Stimulated activated memory B cell treated with anti-CD40 and anti-IgM and Interleukin-4, amounts not matched to agents 10 μg/mL and 1 μg/mL and 100 μg/mL, for 72 hours (primary cell): ENCODE measurements around the gene MTHFD2L.

Experiments
- ATAC-seq: fragments of 150-1000 bp; cut with Tn5 transposase; 2 replicates; pipeline ENCODE4 v1.10.0; 2021
- H3K27ac Mint-ChIP-seq: one replicate; pipeline ENCODE4 v1.8.0; 2022; ENCODE audit warnings: mild to moderate bottlenecking, mixed read lengths
- H3K27me3 Mint-ChIP-seq: one replicate; pipeline ENCODE4 v1.8.0; 2022; ENCODE audit warnings: mixed read lengths
- H3K36me3 Mint-ChIP-seq: one replicate; pipeline ENCODE4 v1.8.0; 2022; ENCODE audit warnings: mixed read lengths
- H3K4me1 Mint-ChIP-seq: one replicate; pipeline ENCODE4 v1.8.0; 2022; ENCODE audit warnings: mixed read lengths
- H3K4me3 Mint-ChIP-seq: one replicate; pipeline ENCODE4 v1.8.0; 2022; ENCODE audit warnings: mild to moderate bottlenecking, moderate library complexity, mixed read lengths
- H3K9me3 Mint-ChIP-seq: one replicate; pipeline ENCODE4 v1.8.0; 2022; ENCODE audit warnings: mixed read lengths

The MTHFD2L gene

DNA sequence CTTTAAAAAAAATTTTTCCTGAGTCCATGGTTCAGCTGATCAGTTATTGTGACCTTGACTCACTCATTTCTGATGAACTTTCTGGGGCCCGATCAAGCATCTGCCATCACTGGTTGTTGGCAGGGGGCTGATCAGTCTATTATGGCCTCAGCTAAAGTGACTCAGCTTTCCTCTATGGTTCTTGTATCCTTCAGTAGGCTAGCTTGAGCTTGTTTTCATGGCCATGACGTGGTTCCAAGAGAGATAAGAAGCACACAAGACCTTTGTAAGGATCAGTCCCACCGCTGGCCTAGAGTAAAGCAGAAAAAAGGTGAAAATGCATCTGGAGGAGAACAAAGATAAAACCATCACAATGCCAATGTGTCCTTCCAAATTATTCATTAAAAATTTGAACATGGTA is 120.6 kb downstream of the MTHFD2L start:
- H3K36me3 Mint-ChIP-seq, result peaks cover 13% of the 10 kb centered on the region
- H3K4me3 Mint-ChIP-seq, result no peak overlapping the region
- no peaks in the 10 kb centered on the region for H3K9me3 Mint-ChIP-seq
- H3K4me1 Mint-ChIP-seq, result no peaks in the 10 kb centered on the region
- H3K27ac Mint-ChIP-seq, result no peak overlapping the region
- H3K27me3 Mint-ChIP-seq, result no peaks in the 10 kb centered on the region
- no peak for ATAC-seq

DNA sequence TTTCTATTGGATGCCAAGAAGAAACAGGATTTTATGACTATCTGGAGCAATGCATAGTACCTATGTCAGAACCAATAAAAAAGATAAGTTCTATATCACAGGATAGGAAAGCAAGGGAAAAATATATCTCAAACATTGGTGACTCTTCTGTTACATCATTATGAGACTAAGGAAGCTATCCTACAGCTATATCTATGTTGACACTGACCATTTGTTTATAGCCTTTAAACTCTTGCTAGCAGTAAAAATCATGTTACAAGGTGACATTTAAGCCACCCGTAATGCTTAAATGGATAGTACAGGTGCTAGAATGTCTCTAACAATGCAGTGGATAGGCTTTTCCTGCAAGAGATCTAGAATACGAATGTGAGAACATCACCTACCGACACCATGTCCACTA is 121.8 kb downstream of the MTHFD2L start:
- Mint-ChIP-seq H3K27me3 (no peaks in the 10 kb centered on the region), H3K27ac (no peak overlapping the region), H3K4me3 (no peak overlapping the region), H3K36me3 (peaks cover 17% of the 10 kb centered on the region), H3K9me3 (no peaks in the 10 kb centered on the region), H3K4me1 (no peaks in the 10 kb centered on the region)
- ATAC-seq, result no peak

- no peak overlapping the region for H3K27ac Mint-ChIP-seq
- H3K4me1 Mint-ChIP-seq, result no peaks in the 10 kb centered on the region
- H3K36me3 Mint-ChIP-seq, result peaks cover 17% of the 10 kb centered on the region
- H3K27me3 Mint-ChIP-seq, result no peaks in the 10 kb centered on the region
- no peak for ATAC-seq
- no peaks in the 10 kb centered on the region for H3K9me3 Mint-ChIP-seq
- no peak overlapping the region for H3K4me3 Mint-ChIP-seq
Observed at GRCh38 chr4:74282926-74283325, 125.0 kb downstream of the MTHFD2L start.

DNA sequence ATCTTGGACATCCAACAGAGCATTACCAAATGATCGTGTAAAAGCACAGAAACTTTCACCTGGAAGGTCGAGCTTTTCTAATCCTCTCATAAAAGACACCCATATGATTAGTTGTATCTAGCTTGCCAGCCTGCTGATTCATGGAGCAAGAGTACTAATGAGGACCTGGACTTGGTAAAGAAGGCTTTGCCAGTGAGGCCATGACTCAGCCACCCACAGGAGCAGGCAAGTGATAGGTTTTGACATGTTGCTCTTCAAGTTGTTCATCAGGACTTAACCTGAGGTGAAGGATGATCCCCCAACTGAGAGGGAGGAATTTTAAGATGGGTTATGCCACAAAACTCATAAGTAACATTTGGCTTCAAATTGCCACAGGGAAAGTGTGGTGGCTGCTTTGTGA is 125.7 kb downstream of the MTHFD2L start:
- no peaks in the 10 kb centered on the region for H3K4me1 Mint-ChIP-seq
- H3K27ac Mint-ChIP-seq, result no peak overlapping the region
- ATAC-seq, result no peak
- no peaks in the 10 kb centered on the region for H3K9me3 Mint-ChIP-seq
- no peak overlapping the region for H3K4me3 Mint-ChIP-seq
- no peaks in the 10 kb centered on the region for H3K27me3 Mint-ChIP-seq
- peaks cover 17% of the 10 kb centered on the region for H3K36me3 Mint-ChIP-seq

GRCh38 chr4:74284053-74284452 is 126.1 kb downstream of the MTHFD2L start:
- no peak for ATAC-seq
- Mint-ChIP-seq H3K36me3 (peaks cover 17% of the 10 kb centered on the region), H3K9me3 (no peaks in the 10 kb centered on the region), H3K4me1 (no peaks in the 10 kb centered on the region), H3K4me3 (no peak overlapping the region), H3K27me3 (no peaks in the 10 kb centered on the region), H3K27ac (no peak overlapping the region)

- Mint-ChIP-seq H3K36me3 (peaks cover 6% of the 10 kb centered on the region), H3K27ac (no peak overlapping the region), H3K4me1 (no peaks in the 10 kb centered on the region), H3K27me3 (no peaks in the 10 kb centered on the region), H3K4me3 (no peak overlapping the region), H3K9me3 (peaks cover 3% of the 10 kb centered on the region)
- ATAC-seq, result no peak
Observed at GRCh38 chr4:74287164-74287563, 129.2 kb downstream of the MTHFD2L start.

DNA sequence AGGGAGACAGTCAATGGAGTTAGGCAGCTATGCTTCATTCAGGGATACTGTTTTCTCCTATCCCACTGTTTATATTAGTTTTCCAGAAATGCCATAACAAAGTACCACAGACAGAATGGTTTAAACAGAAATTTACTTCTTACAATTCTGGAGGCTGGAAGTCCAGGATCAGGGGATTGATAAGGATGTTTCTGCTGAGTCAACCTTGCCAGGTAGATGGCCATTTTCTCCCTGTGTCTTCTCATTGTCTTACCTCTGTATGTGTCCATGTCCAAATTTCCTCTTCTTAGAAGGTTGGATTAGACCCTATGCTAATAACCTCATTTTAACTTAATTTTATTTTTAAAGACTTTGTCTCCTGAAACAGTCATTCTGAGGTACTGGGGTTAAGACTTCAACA is 129.9 kb downstream of the MTHFD2L start:
- H3K4me1 Mint-ChIP-seq, result no peaks in the 10 kb centered on the region
- ATAC-seq, result no peak
- H3K27ac Mint-ChIP-seq, result no peak overlapping the region
- no peak overlapping the region for H3K4me3 Mint-ChIP-seq
- H3K9me3 Mint-ChIP-seq, result peaks cover 3% of the 10 kb centered on the region
- H3K36me3 Mint-ChIP-seq, result peaks cover 6% of the 10 kb centered on the region
- H3K27me3 Mint-ChIP-seq, result no peaks in the 10 kb centered on the region

GRCh38 chr4:74291471-74291870 is 133.6 kb downstream of the MTHFD2L start:
- no peak overlapping the region for H3K27ac Mint-ChIP-seq
- no peaks in the 10 kb centered on the region for H3K27me3 Mint-ChIP-seq
- H3K36me3 Mint-ChIP-seq, result no peaks in the 10 kb centered on the region
- ATAC-seq, result no peak
- H3K9me3 Mint-ChIP-seq, result peaks cover 3% of the 10 kb centered on the region
- H3K4me3 Mint-ChIP-seq, result no peak overlapping the region
- H3K4me1 Mint-ChIP-seq, result no peaks in the 10 kb centered on the region

- no peaks in the 10 kb centered on the region for H3K4me1 Mint-ChIP-seq
- no peaks in the 10 kb centered on the region for H3K27me3 Mint-ChIP-seq
- no peak for ATAC-seq
- no peaks in the 10 kb centered on the region for H3K36me3 Mint-ChIP-seq
- H3K4me3 Mint-ChIP-seq, result no peak overlapping the region
- H3K27ac Mint-ChIP-seq, result no peak overlapping the region
- H3K9me3 Mint-ChIP-seq, result peaks cover 3% of the 10 kb centered on the region
Observed at GRCh38 chr4:74292111-74292870, 134.4 kb downstream of the MTHFD2L start.

GRCh38 chr4:74293558-74293957 is 135.6 kb downstream of the MTHFD2L start:
- H3K27ac Mint-ChIP-seq, result no peak overlapping the region
- peaks cover 3% of the 10 kb centered on the region for H3K9me3 Mint-ChIP-seq
- H3K27me3 Mint-ChIP-seq, result no peaks in the 10 kb centered on the region
- H3K36me3 Mint-ChIP-seq, result no peaks in the 10 kb centered on the region
- H3K4me3 Mint-ChIP-seq, result no peak overlapping the region
- no peaks in the 10 kb centered on the region for H3K4me1 Mint-ChIP-seq
- ATAC-seq, result no peak

DNA sequence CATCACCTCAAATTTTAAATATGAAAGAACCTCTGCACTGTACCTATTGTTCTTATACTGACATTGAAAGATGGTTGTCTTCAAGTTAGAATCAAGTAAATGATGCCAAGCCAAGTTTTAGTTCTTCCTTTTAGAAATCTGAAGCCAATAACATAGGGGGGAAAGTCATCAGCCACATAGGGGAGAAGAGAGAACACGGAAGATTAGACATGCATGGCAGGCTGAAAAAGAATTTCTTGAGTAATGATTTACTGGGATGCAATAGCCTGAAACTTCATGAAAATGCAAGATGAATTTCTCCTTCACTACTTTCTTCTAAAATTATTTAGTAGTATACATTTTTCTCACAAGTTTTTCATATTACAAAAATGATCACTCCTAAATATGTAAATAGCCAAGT is 136.8 kb downstream of the MTHFD2L start:
- Mint-ChIP-seq H3K27ac (no peak overlapping the region), H3K4me1 (no peaks in the 10 kb centered on the region), H3K9me3 (peaks cover 3% of the 10 kb centered on the region), H3K4me3 (no peak overlapping the region), H3K36me3 (no peaks in the 10 kb centered on the region), H3K27me3 (no peaks in the 10 kb centered on the region)
- ATAC-seq, result no peak

DNA sequence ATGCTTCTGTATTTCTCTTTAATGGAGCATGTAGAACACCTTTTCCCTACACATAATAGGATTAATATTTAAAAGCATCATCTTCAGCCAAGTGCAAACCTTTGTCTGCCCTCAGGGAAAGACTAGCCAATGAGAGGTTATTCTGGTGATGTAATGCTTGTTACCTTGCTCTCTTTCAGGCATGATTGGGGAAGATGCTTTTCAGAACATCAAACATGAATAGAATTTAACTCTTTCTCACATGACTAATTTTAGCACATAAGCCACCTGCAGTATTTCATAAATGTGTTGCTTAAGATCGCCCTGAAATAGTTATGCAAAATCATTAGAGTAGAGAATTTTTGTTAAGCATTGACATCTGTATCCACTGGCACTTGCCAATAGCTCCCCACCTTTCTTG is 139.6 kb downstream of the MTHFD2L start:
- Mint-ChIP-seq H3K4me3 (no peak overlapping the region), H3K27ac (no peak overlapping the region), H3K9me3 (no peaks in the 10 kb centered on the region), H3K36me3 (no peaks in the 10 kb centered on the region), H3K27me3 (no peaks in the 10 kb centered on the region), H3K4me1 (no peaks in the 10 kb centered on the region)
- no peak for ATAC-seq

DNA sequence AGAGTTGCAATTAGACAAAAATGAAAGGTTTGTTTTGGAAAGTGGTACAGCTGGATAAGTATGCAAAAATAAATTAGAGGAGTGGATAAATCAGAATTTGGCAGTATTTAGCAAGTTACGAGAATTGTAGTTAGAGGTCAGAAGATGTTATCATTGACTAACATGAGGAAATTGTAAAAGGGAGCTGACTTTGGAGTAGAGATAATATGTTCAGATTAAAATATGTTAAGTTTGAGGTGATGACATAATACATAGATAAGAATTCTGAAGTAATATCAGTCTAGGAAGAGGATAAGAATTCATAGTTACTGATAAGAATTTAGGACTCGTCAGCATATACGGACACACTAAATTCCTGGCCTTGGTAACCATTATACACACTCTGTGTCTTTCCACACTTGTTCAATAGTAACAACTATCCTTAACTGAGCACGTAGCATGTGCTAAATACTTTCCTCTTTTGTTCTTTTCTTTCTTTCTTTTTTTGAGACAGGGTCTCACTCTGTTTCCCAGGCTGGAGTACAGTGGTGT is 146.2 kb downstream of the MTHFD2L start:
- H3K4me1 Mint-ChIP-seq, result no peaks in the 10 kb centered on the region
- no peak overlapping the region for H3K4me3 Mint-ChIP-seq
- H3K36me3 Mint-ChIP-seq, result no peaks in the 10 kb centered on the region
- ATAC-seq, result no peak
- no peaks in the 10 kb centered on the region for H3K9me3 Mint-ChIP-seq
- no peaks in the 10 kb centered on the region for H3K27me3 Mint-ChIP-seq
- no peak overlapping the region for H3K27ac Mint-ChIP-seq

GRCh38 chr4:74305000-74305399 is 147.1 kb downstream of the MTHFD2L start:
- Mint-ChIP-seq H3K27me3 (no peaks in the 10 kb centered on the region), H3K27ac (no peak overlapping the region), H3K36me3 (no peaks in the 10 kb centered on the region), H3K9me3 (no peaks in the 10 kb centered on the region), H3K4me3 (no peak overlapping the region), H3K4me1 (no peaks in the 10 kb centered on the region)
- ATAC-seq, result no peak

GRCh38 chr4:74307170-74307569 is 149.3 kb downstream of the MTHFD2L start:
- H3K36me3 Mint-ChIP-seq, result no peaks in the 10 kb centered on the region
- H3K9me3 Mint-ChIP-seq, result no peaks in the 10 kb centered on the region
- no peak for ATAC-seq
- H3K27ac Mint-ChIP-seq, result no peak overlapping the region
- no peak overlapping the region for H3K4me3 Mint-ChIP-seq
- H3K4me1 Mint-ChIP-seq, result no peaks in the 10 kb centered on the region
- no peaks in the 10 kb centered on the region for H3K27me3 Mint-ChIP-seq

GRCh38 chr4:74308215-74308614 is 150.3 kb downstream of the MTHFD2L start, which contains the start of gene EPGN:
Gene EPGN, plus strand, starts transcription at chr4:74308470. Its CDS starts 64 bp downstream, at chr4:74308534.
- no peaks in the 10 kb centered on the region for H3K27me3 Mint-ChIP-seq
- H3K36me3 Mint-ChIP-seq, result no peaks in the 10 kb centered on the region
- no peak for ATAC-seq
- no peak within 1 kb of the TSS for H3K27ac Mint-ChIP-seq
- no peaks in the 10 kb centered on the region for H3K9me3 Mint-ChIP-seq
- no peaks in the 10 kb centered on the region for H3K4me1 Mint-ChIP-seq
- H3K4me3 Mint-ChIP-seq, result no peak within 1 kb of the TSS
